NCI-H774 (cell line): ENCODE data around the gene LHFPL3.
"Not testable (repeated sequence)": the region's sequence is repeated elsewhere in the genome, so short reads cannot be mapped to it uniquely, and the experiment has no call there.

Source experiments
- DNase-seq: peaks from one replicate; lab custom pipeline; 2025; lab: John Stamatoyannopoulos, UW

LHFPL3 gene

DNA sequence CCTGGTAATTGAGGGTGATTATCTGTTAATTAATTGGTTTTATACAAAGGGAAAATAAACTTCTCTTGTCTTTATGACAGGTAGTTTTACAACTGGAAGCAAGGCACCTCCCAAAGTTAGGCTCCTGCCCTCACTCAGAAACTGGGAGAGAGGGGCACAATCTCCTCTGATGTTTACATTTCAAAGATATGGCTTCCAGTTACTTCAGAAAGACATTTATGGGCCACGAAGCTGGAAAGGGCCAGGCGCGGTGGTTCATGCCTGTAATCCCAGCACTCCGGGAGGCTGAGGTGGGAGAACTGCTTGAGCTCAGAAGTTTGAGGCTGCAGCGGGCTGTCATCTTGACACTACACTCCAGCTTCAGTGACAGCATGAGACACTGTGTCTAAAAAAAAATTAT is 570.0 kb downstream of the LHFPL3 start:
- DNase-seq, result no peak

DNA sequence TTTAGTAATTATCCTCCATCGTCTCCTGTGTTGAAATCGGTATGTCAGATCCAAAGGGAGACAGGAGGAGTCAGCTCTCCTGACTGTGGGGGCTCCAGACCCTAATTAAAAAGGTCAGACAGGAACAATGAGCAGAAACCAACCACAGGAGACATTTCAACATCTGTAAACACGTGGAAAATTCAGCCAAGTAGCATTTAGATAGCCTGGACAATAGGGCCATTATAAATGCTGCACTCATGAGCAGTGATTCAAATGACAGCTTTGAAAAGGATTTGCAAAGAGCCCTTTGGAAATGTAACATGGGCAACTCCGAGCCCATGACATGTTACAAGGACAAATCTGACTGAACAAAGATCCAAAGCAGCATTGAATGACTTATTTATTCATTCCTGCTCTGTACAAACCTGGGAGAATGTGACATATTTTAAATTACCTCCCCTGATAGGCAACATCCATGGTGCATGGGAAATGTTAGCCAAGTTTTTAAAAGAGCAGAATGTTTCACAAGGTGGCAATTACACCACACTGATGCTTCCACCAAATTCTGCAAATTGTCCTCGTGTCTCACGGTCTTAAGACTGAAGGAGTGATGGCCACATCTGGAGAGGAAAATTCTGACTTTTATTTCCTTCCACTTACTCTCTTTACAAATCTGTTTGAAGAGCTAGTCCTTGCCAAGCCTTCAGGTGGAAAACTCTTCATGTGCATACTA is 572.3 kb downstream of the LHFPL3 start:
- no peak for DNase-seq

- DNase-seq, result no peak
Measured at GRCh38 chr7:104901240-104901619, 572.8 kb downstream of the LHFPL3 start.

- DNase-seq, result no peak
Measured at GRCh38 chr7:104902183-104902582, 573.8 kb downstream of the LHFPL3 start.

DNA sequence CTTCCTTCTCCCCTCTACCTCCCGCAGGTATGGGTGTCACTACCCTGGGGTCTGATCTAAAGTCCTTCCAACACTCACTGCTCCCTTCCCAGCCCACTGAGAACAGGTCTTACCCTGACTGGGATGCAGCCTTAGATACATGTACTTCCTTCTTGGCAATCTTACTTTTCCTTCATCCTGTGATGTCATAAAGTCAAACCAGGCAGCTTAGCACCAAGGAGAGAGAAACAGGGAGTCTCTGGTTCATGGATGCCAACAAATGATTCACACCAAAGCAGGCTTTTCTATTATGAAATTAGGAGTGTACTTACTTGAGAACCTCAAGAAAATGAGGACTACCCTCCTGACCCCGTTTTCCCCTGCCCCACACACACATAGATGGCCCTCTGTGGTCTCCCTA is 574.6 kb downstream of the LHFPL3 start:
- DNase-seq, result no peak

DNA sequence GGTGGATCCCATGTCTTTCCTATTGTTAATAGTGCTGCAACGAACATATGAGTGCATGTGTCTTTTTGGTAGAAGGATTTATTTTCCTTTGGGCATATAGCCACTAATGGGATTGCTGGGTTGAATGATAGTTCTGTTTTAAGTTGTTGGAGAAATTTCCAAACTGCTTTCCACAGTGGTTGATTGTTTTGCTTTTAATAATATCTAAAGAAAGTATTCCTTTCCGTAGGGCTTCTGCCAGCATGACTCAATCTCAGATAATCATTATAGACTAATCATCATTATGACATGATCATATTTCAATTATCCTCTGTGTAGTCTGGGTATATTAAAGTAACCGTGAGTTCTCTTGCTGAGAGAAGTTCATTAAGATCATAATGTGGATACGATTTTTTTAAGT is 575.4 kb downstream of the LHFPL3 start:
- no peak for DNase-seq

DNA sequence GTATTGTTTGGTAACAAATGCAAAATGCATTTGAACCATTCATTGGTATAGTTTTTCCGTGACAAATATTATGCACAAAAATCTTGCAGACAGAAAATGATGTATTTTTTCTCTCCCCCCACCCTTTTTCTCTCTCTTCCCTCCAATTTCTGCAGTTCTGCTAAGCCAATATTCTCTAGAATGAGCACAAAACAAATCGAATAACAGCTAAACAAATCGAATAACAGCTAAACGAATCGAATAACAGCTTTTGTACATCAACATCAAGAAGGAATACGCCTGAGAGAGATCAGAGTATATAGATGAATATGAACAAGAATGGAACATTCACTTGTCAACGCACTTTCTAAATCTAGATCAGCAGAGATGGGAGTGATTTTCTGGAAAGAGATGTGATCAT is 577.6 kb downstream of the LHFPL3 start:
- no peak for DNase-seq

DNA sequence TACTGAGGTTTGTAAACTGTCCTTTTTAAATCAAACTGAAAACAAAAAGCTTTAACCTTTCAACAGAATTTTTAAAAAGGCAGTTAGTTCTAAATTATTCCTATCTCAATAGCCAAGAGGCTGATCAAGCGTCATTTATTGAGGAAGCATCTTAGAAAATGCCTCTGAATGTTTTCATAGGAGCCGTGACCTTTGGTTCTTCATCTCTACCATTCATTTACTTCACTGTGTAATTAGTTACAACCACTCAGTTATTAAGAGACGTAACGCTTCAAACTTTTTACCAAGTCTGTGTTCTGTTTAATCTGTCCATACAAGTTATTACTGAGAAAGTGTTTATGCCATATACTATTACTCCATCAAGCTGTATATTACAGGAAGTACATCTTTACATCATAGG is 578.2 kb downstream of the LHFPL3 start:
- no peak for DNase-seq

- no peak for DNase-seq
Measured at GRCh38 chr7:104908636-104909035, 580.2 kb downstream of the LHFPL3 start.

DNA sequence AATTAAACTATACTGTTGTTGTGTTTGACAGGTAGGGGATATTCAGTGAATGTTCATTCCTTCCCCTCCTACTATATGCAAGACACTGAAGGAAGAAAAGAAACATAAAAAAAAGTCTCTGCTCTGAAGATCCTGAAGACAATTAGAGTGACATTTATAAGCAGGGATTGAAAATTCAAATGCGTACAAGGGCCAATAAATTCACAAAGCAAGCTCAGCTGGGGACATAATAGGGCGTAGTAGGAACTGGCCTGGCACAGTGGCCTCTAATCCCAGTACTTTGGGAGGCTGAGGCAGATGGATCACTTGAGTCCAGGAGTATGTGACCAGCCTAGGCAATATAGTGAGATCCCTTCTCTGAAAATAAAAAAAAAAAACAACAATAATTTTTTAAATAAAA is 580.7 kb downstream of the LHFPL3 start:
- no peak for DNase-seq

DNA sequence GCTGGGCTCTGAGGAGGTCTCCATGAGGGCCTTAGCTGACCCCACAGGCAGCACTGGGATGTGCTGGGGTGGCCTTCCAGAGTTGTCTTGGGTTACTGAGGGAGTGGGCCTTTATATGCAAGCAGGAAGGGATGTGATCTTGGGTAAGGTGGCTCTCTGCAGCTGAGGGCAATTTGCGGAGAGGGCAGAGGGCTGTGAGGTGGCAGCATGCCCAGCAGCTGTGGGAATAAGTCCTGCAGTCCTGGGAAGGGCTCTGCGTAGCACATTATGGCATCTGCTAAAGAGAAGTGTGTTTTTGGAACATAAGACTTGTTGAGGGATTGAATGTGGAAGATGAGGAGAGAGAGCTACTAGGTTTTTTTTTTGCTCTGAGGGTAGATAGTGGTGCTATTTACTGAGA is 586.0 kb downstream of the LHFPL3 start:
- DNase-seq, result no peak

DNA sequence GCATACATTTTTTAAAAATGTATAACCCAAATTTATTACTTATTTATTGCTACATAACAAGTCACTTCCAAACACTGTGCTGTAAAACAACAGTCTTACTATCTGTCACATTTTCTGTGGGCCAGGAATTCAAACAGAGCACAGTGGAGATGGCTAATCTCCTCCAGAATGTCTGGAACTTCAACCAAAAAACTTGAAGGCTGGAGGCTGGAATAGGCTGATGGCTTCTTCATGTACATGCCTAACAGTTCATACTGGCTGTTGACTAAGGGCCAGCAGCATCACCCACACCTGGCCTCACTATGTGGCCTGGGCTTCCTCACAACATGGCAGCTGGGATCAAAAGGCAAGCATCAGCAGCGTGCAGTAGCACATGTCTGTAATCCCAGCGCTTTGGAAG is 593.2 kb downstream of the LHFPL3 start:
- no peak for DNase-seq

DNA sequence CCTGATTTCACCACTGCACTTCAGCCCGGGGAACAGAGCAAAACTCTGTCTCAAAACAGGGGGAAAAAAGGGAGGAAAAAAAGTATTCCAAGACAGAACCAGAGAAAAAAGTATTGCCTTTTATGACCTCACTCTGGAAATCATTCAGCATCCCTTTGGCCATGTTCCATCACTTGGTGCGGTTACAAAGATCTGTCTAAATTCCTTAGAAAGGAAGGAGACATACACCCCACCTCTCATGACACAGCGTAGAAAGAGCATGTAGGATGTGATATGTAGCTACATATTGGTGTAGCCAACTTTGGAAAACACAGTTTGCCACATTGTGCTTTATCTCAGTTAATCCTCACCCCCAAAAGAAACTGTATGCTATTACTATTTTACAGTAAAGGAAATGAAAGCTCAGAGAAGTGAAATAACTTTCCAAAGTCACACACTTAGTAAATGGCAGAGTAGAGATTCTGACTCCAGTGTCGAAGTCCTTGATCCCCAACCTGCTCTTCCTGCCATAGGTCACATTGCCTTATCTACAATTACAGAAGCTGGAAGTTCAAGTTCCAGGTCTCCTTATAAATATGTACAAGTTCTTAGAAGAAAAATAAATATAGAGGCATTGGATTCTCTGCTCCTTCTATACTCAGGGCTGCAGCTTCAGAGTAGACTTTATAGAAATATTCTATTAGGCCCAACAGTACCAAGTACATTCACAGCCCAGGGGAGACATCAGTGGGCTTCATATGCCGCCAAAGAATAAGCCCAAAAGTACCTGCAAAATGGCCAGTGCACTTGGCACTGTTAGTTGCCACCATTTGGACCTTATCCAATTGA is 594.0 kb downstream of the LHFPL3 start:
- DNase-seq, result no peak

- peak; percentile 71 for DNase-seq
Measured at GRCh38 chr7:104923010-104923421, 594.6 kb downstream of the LHFPL3 start.

- DNase-seq, result not testable (repeated sequence)
Measured at GRCh38 chr7:104926189-104926588, 597.8 kb downstream of the LHFPL3 start.

DNA sequence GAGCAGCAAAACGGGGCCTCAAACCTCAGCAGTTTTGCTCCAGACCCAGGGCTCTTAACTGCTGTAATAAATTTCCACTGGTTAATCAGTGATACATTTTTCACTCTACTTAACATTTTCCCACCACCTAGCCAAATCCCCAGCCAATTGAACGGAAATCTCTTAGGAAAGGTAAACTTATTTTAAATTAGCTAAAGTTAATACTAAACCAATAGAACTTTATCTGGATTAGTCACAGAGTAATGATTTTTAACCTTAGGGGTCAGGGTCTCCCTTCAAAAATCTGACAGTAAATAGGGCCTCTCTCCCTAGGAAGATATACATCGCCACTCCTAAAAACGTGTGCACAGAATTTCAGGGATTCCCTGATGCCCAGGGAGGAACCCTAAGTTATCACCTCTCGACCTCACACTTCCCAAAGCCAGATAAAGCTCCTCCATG is 598.2 kb downstream of the LHFPL3 start:
- DNase-seq, result no peak

GRCh38 chr7:104927055-104927454 is 598.7 kb downstream of the LHFPL3 start:
- no peak for DNase-seq

- DNase-seq, result no peak
Measured at GRCh38 chr7:104928721-104929400, 600.5 kb downstream of the LHFPL3 start.

GRCh38 chr7:104929921-104930320 is 601.5 kb downstream of the LHFPL3 start:
- DNase-seq, result no peak

GRCh38 chr7:104931181-104931781 is 602.9 kb downstream of the LHFPL3 start:
- peak; percentile 43 for DNase-seq

GRCh38 chr7:104933022-104933421 is 604.6 kb downstream of the LHFPL3 start:
- DNase-seq, result no peak

DNA sequence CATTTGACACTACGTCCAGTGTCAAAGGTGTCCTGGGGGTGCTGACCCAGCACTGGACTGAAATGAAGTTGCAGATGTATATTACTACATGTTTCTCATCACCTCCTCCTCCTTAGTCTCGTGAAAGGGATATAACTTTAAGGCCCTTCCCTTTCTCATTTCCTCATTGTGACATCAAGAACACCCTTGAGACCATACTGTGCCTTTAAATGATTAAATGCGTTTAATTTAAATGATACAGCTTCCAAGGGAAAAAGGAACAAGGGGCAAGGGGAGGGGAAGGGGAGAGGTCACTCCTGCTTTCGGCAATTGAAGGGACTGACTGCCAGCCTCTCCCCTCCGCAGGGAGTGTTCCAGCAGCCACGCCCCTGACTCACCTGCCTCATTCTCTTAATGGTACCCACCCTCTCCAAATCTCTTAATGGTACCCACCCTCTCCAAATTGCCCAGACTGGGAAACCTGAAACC is 605.2 kb downstream of the LHFPL3 start:
- no peak for DNase-seq
